ENCODE results near the gene PLD1. TPM values are rescaled to one million over a fixed set of nuclear protein-coding genes. Genes with fewer than 3 reads are reported as not detected.

Gene PLD1
- total RNA-seq, 2 donors from 2014 or later = 9.5 to 15.9 TPM

DNA sequence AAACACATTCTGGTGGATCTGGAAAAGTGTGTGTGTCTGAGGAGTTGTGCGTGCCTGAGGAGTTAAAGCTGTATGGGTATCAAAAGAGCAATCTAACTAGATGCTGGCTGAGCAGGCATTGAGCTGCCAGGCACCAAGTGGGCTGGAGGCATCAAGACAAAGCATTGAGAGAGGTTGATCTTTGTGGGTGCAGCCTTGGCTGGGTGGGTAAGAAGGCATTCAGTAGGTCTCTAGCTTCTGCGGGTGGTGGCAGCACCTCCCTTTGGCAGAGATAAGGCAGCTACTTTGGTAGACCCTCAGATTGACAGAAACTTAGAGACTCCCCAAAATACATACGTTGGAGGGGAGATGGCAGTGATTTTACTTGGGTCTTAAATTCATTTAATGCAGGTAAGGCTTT lies 17.1 kb upstream of the PLD1 start:
- H3K36me3 ChIP-seq (ENCODE audit: control insufficient read depth, insufficient read depth, low read length) = no peaks in the 10 kb centered on the region

GRCh38 chr3:171825222-171825828 lies 15.0 kb upstream of the PLD1 start:
- no peaks in the 10 kb centered on the region for H3K36me3 ChIP-seq (ENCODE audit: control insufficient read depth, insufficient read depth, low read length)
- Mint-ChIP-seq H3K9me3 (no peaks in the 10 kb centered on the region), H3K27me3 (ENCODE audit: insufficient read depth) (no peaks in the 10 kb centered on the region), H3K4me3 (no peak overlapping the region), H3K4me1 (peaks cover 19% of the 10 kb centered on the region), H3K36me3 (ENCODE audit: low read depth) (no peaks in the 10 kb centered on the region), H3K27ac (no peak overlapping the region)
- WGBS, 2 experiments (ENCODE audit: insufficient coverage in 1 of 2, insufficient read length in 1 of 2) = 68 to 80% methylated on average over 3 to 5 of the region's 5 CpGs
- H3K9ac ChIP-seq (ENCODE audit: extremely low read depth, low read length, poor library complexity, severe bottlenecking) = no peak overlapping the region
- no peaks in the 10 kb centered on the region for H3K9me3 ChIP-seq (ENCODE audit: control insufficient read depth, low read length)
- no peak overlapping the region for H3K4me3 ChIP-seq (ENCODE audit: low read length)
- H3K27ac ChIP-seq (ENCODE audit: low read depth, low read length) = no peak overlapping the region
- TF ChIP-seq, protein P1, sequence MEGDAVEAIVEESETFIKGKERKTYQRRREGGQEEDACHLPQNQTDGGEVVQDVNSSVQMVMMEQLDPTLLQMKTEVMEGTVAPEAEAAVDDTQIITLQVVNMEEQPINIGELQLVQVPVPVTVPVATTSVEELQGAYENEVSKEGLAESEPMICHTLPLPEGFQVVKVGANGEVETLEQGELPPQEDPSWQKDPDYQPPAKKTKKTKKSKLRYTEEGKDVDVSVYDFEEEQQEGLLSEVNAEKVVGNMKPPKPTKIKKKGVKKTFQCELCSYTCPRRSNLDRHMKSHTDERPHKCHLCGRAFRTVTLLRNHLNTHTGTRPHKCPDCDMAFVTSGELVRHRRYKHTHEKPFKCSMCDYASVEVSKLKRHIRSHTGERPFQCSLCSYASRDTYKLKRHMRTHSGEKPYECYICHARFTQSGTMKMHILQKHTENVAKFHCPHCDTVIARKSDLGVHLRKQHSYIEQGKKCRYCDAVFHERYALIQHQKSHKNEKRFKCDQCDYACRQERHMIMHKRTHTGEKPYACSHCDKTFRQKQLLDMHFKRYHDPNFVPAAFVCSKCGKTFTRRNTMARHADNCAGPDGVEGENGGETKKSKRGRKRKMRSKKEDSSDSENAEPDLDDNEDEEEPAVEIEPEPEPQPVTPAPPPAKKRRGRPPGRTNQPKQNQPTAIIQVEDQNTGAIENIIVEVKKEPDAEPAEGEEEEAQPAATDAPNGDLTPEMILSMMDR (conservative IDR thresholded peaks at IDR 0.05) = no peak
- no peak for DNase-seq
- no peaks in the 10 kb centered on the region for H3K27me3 ChIP-seq (ENCODE audit: control insufficient read depth, insufficient read depth, low read length, poor library complexity, severe bottlenecking)
- no peaks in the 10 kb centered on the region for H3K4me1 ChIP-seq (ENCODE audit: control insufficient read depth, insufficient read depth, low read length)

More for the DNA sequence above, 17.1 kb upstream of the PLD1 start:
- Histone ChIP-seq H3K9me3 (ENCODE audit: control insufficient read depth, low read length) (no peaks in the 10 kb centered on the region), H3K27ac (ENCODE audit: low read depth, low read length) (no peak overlapping the region), H3K27me3 (ENCODE audit: control insufficient read depth, insufficient read depth, low read length, poor library complexity, severe bottlenecking) (no peaks in the 10 kb centered on the region), H3K4me1 (ENCODE audit: control insufficient read depth, insufficient read depth, low read length) (no peaks in the 10 kb centered on the region), H3K9ac (ENCODE audit: extremely low read depth, low read length, poor library complexity, severe bottlenecking) (no peak overlapping the region), H3K4me3 (ENCODE audit: low read length) (no peak overlapping the region)
- no peaks in the 10 kb centered on the region for H3K9me3 Mint-ChIP-seq
- H3K27me3 Mint-ChIP-seq (ENCODE audit: insufficient read depth) = no peaks in the 10 kb centered on the region
- 91 to 97% methylated on average over 3 of the region's 3 CpGs for WGBS, 2 experiments (ENCODE audit: insufficient coverage in 1 of 2, insufficient read length in 1 of 2)
- no peak overlapping the region for H3K27ac Mint-ChIP-seq
- peaks cover 19% of the 10 kb centered on the region for H3K4me1 Mint-ChIP-seq
- H3K4me3 Mint-ChIP-seq = no peak overlapping the region
- TF ChIP-seq, protein P1 (conservative IDR thresholded peaks at IDR 0.05) = no peak
- no peak for DNase-seq
- no peaks in the 10 kb centered on the region for H3K36me3 Mint-ChIP-seq (ENCODE audit: low read depth)

DNA sequence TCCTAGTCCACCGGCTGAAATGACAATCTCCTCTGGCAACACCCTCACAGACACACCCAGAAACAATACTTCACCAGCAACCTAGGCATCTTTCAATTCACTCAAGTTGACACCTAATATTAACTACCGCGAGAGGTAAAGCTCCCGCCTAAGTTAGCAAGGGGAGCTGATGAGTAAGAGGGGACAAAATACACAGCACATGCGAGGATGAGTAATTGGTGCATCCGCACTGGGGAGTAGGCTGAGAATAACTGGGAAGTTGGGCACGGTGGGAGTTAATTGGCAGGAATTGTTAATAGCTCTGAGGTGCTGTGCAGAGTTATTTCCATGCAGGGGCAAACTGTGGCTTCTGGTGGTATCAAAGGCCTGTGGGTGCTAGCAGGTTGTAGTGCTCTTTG lies 14.5 kb upstream of the PLD1 start:
- Mint-ChIP-seq H3K4me1 (peaks cover 19% of the 10 kb centered on the region), H3K9me3 (no peaks in the 10 kb centered on the region), H3K36me3 (ENCODE audit: low read depth) (no peaks in the 10 kb centered on the region), H3K4me3 (no peak overlapping the region), H3K27me3 (ENCODE audit: insufficient read depth) (no peaks in the 10 kb centered on the region), H3K27ac (no peak overlapping the region)
- DNase-seq = no peak
- Histone ChIP-seq H3K27me3 (ENCODE audit: control insufficient read depth, insufficient read depth, low read length, poor library complexity, severe bottlenecking) (no peaks in the 10 kb centered on the region), H3K27ac (ENCODE audit: low read depth, low read length) (no peak overlapping the region), H3K9ac (ENCODE audit: extremely low read depth, low read length, poor library complexity, severe bottlenecking) (no peak overlapping the region), H3K4me3 (ENCODE audit: low read length) (no peak overlapping the region), H3K36me3 (ENCODE audit: control insufficient read depth, insufficient read depth, low read length) (no peaks in the 10 kb centered on the region), H3K9me3 (ENCODE audit: control insufficient read depth, low read length) (no peaks in the 10 kb centered on the region), H3K4me1 (ENCODE audit: control insufficient read depth, insufficient read depth, low read length) (no peaks in the 10 kb centered on the region)
- WGBS, 2 experiments (ENCODE audit: insufficient coverage in 1 of 2, insufficient read length in 1 of 2) = 72% methylated on average over 4 to 7 of the region's 7 CpGs
- TF ChIP-seq, protein P1 (conservative IDR thresholded peaks at IDR 0.05) = no peak

Data from endodermal cell (in vitro differentiated cells).